GM12878 (cell line): ENCODE results near the gene ADCY2. TPM values are rescaled to one million over a fixed set of nuclear protein-coding genes. Genes with fewer than 3 reads are reported as not detected.

Experiments used
- ATAC-seq: fragments of 200-7000 bp; cut with Tn5 transposase; 3 replicates; pipeline ENCODE4 v1.9.1; 2020; ENCODE audit warnings: mild to moderate bottlenecking, moderate library complexity
- BruUV-seq: library from RNA; stranded (reverse); fragments of 400-500 nt; replicated peaks from 2 replicates; lab custom pipeline; 2021; lab: Mats Ljungman, UMichigan
- CTCF ChIA-PET: fragments of 300-600 bp; sonication (Branson Sonifier 250); formaldehyde crosslinking; extraction: SDS; loops from one replicate; lab custom pipeline; 2021; ENCODE audit warnings: inconsistent platforms; lab: Yijun Ruan, JAX
- POLR2A ChIA-PET: fragments of 350-600 bp; formaldehyde crosslinking; extraction: SDS; loops from one replicate; lab custom pipeline; 2021; ENCODE audit warnings: inconsistent platforms; lab: Charles Lee
- RAD21 ChIA-PET: fragments of 300-600 bp; sonication (Branson Sonifier 250); formaldehyde crosslinking; loops from one replicate; lab custom pipeline; 2023; ENCODE audit warnings: antibody characterized with exemption; ENCODE audit not compliant: unreplicated experiment; lab: Charles Lee
- SMC1A ChIA-PET: fragments of 300-600 bp; sonication (Branson Sonifier 250); formaldehyde crosslinking; loops from one replicate; lab custom pipeline; 2023; ENCODE audit not compliant: unreplicated experiment, uncharacterized antibody; lab: Charles Lee
- DNase-seq: peaks from one replicate; pipeline ENCODE4 v3.0.0-alpha.2; 2011; ENCODE audit warnings: low read depth, low spot score
- FAIRE-seq: peaks from 3 replicates; lab custom pipeline; 2011; peaks lifted over from hg19 to GRCh38; lab: Jason Lieb, UNC
- H2AFZ ChIP-seq: 2 replicates; pipeline ENCODE4 v1.6.0; 2011; ENCODE audit warnings: low read depth, low read length, control low read depth; ENCODE audit not compliant: control insufficient read depth
- H3K27ac ChIP-seq: 2 replicates; pipeline ENCODE4 v1.5.1; 2011; ENCODE audit warnings: control low read depth; ENCODE audit not compliant: control insufficient read depth, insufficient read depth
- H3K27me3 ChIP-seq, 2 experiments: replicated peaks in 1 of 2; 2 replicates each; pipeline versions ENCODE4 v1.6.0 to v1.6.1; 2011; ENCODE audit warnings: low read length in 1 of 2; ENCODE audit not compliant: control insufficient read depth in 2 of 2, insufficient read depth in 2 of 2
- H3K36me3 ChIP-seq, 2 experiments: 2 replicates each; pipeline ENCODE4 v1.5.1; 2011; ENCODE audit warnings: low read length in 1 of 2; ENCODE audit not compliant: control insufficient read depth in 2 of 2, insufficient read depth in 2 of 2
- H3K4me1 ChIP-seq: 2 replicates; pipeline ENCODE4 v1.6.1; 2011; ENCODE audit warnings: mild to moderate bottlenecking, low read length, moderate library complexity, mixed read lengths; ENCODE audit not compliant: control insufficient read depth, insufficient read depth
- H3K4me2 ChIP-seq: 2 replicates; pipeline ENCODE4 v1.6.0; 2011; ENCODE audit warnings: control low read depth; ENCODE audit not compliant: control insufficient read depth, insufficient read depth
- H3K4me3 ChIP-seq: fragments of 200-600 bp; sonication (generic); 2 replicates; pipeline ENCODE4 v1.5.1; 2016
- H3K79me2 ChIP-seq: 2 replicates; pipeline ENCODE4 v1.6.0; 2011; ENCODE audit warnings: low read length; ENCODE audit not compliant: control insufficient read depth, insufficient read depth
- H3K9ac ChIP-seq: 2 replicates; pipeline ENCODE4 v1.8.0; 2011; ENCODE audit warnings: low read length, control low read depth, mixed read lengths; ENCODE audit not compliant: control insufficient read depth, insufficient read depth
- H3K9me3 ChIP-seq: replicated peaks from 3 replicates; pipeline ENCODE4 v1.5.1; 2011; ENCODE audit warnings: mild to moderate bottlenecking, low read length; ENCODE audit not compliant: control insufficient read depth, insufficient read depth
- H4K20me1 ChIP-seq: 2 replicates; pipeline ENCODE4 v1.6.0; 2011; ENCODE audit not compliant: control insufficient read depth, insufficient read depth
- IKZF1 ChIP-seq: fragments of 450-650 bp; conservative IDR thresholded peaks from 2 replicates; pipeline ENCODE4 v1.6.1; 2017; ENCODE audit warnings: antibody characterized with exemption, mild to moderate bottlenecking
- IKZF2 ChIP-seq, 2 experiments: fragments of 450-650 bp; IDR thresholded peaks; 2 replicates each; pipeline ENCODE4 v1.6.1; 2017; ENCODE audit warnings: mild to moderate bottlenecking in 2 of 2, moderate library complexity in 2 of 2
- KAT2A ChIP-seq: conservative IDR thresholded peaks from 2 replicates; pipeline ENCODE4 v1.6.1; 2011; ENCODE audit warnings: low read depth, low read length; ENCODE audit not compliant: control insufficient read depth
- LARP7 ChIP-seq: fragments of 450-650 bp; IDR thresholded peaks from 2 replicates; pipeline ENCODE4 v1.6.1; 2017; ENCODE audit warnings: mild to moderate bottlenecking
- MAX ChIP-seq: IDR thresholded peaks from 2 replicates; pipeline ENCODE4 v1.6.1; 2012; ENCODE audit warnings: low read depth, low read length, improper control_type of control experiment
- MEF2A ChIP-seq: IDR thresholded peaks from 2 replicates; pipeline ENCODE4 v1.6.1; 2011; ENCODE audit warnings: low read depth, mild to moderate bottlenecking, low read length, moderate library complexity; ENCODE audit not compliant: insufficient read depth
- MTA2 ChIP-seq: fragments of 450-650 bp; IDR thresholded peaks from 2 replicates; pipeline ENCODE4 v1.6.1; 2016; ENCODE audit warnings: low read depth, mild to moderate bottlenecking, moderate library complexity
- NFYB ChIP-seq: IDR thresholded peaks from 2 replicates; pipeline ENCODE4 v1.6.1; 2011; ENCODE audit warnings: low read depth, mild to moderate bottlenecking, low read length, improper control_type of control experiment, moderate library complexity; ENCODE audit not compliant: insufficient read depth
- NKRF ChIP-seq: fragments of 450-650 bp; conservative IDR thresholded peaks from 2 replicates; pipeline ENCODE4 v1.6.1; 2017; ENCODE audit warnings: mild to moderate bottlenecking, moderate library complexity
- NR2C2 ChIP-seq: IDR thresholded peaks from 2 replicates; pipeline ENCODE4 v1.6.1; 2011; ENCODE audit warnings: borderline replicate concordance, low read depth; ENCODE audit not compliant: control insufficient read depth, insufficient read length
- PML ChIP-seq: IDR thresholded peaks from 2 replicates; pipeline ENCODE4 v1.6.1; 2012; ENCODE audit warnings: low read length, inconsistent platforms
- SIX5 ChIP-seq: IDR thresholded peaks from 2 replicates; pipeline ENCODE4 v1.6.1; 2011; ENCODE audit warnings: mild to moderate bottlenecking, low read depth, low read length, moderate library complexity; ENCODE audit not compliant: severe bottlenecking
- SMAD5 ChIP-seq: IDR thresholded peaks from 2 replicates; pipeline ENCODE4 v1.6.1; 2016; ENCODE audit warnings: antibody characterized with exemption, low read depth
- SMC3 ChIP-seq: IDR thresholded peaks from 2 replicates; pipeline ENCODE4 v1.6.1; 2011; ENCODE audit warnings: low read length, improper control_type of control experiment, borderline replicate concordance
- TCF7 ChIP-seq: IDR thresholded peaks from 2 replicates; pipeline ENCODE4 v1.6.1; 2014; ENCODE audit warnings: antibody characterized with exemption, borderline replicate concordance
- YY1 ChIP-seq: IDR thresholded peaks from 2 replicates; pipeline ENCODE4 v1.6.1; 2011; ENCODE audit warnings: low read depth, mild to moderate bottlenecking, low read length
- ZBTB40 ChIP-seq: fragments of 450-650 bp; IDR thresholded peaks from 2 replicates; pipeline ENCODE4 v1.6.1; 2016; ENCODE audit warnings: mild to moderate bottlenecking, moderate library complexity, borderline replicate concordance
- ZNF24 ChIP-seq: fragments of 450-650 bp; IDR thresholded peaks from 2 replicates; pipeline ENCODE4 v1.6.1; 2017; ENCODE audit warnings: antibody characterized with exemption, mild to moderate bottlenecking
- ZNF384 ChIP-seq: IDR thresholded peaks from 2 replicates; pipeline ENCODE4 v1.6.1; 2012; ENCODE audit warnings: low read depth, mild to moderate bottlenecking, low read length, improper control_type of control experiment, borderline replicate concordance
- WGBS: methylation state at CpG from one replicate; pipeline ENCODE4 v1.1.6; 2016; ENCODE audit warnings: low lambda C conversion rate; ENCODE audit not compliant: insufficient replicate concordance, insufficient coverage; ENCODE audit errors: missing lambda C conversion rate; 5-methylcytosine and 5-hydroxymethylcytosine counted together
- in situ Hi-C: fragments of 300-500 bp; cut with MboI; formaldehyde crosslinking; loops from 9 replicates; pipeline ENCODE4 v1.14.3; 2018; ENCODE audit warnings: mixed read lengths
- intact Hi-C: fragments of 100-400 bp; cut with micrococcal nuclease; formaldehyde crosslinking; loops from one replicate; pipeline ENCODE4 v1.14.2; 2022; ENCODE audit not compliant: unreplicated experiment
- polyA plus RNA-seq, 11 experiments: library from polyadenylated mRNA; depleted of rRNA in 4 of 11; unstranded in 6 of 11; stranded (reverse) in 5 of 11; fragments of >200 nt; fragmentation: Nextera tagmentation in 4 of 11; fragmentation: Illumina TruSeq in 1 of 11; extraction: Ambion mirVana in 4 of 11; extraction: Trizol in 1 of 11; gene quantifications; 1 replicate in 1 of 11; 2 replicates in 10 of 11; pipeline versions ENCODE4 v1.2.1 to v1.2.3, GENCODE V29; 2011 to 2016; ENCODE audit warnings: inconsistent platforms in 2 of 11, missing spikeins in 2 of 11, low read depth in 1 of 11
- total RNA-seq, 4 experiments: library from RNA; depleted of rRNA in 3 of 4; stranded (reverse); fragments of >200 nt in 3 of 4; fragmentation: Illumina TruSeq in 1 of 4; extraction: Trizol in 1 of 4; gene quantifications; 2 replicates each; pipeline versions ENCODE4 v1.2.1 to v1.2.3, GENCODE V29; 2013 to 2021

The ADCY2 gene
- total and polyA plus RNA-seq, 10 of the 15 experiments (the other 5 are each of a cell fraction or from before 2014, with no cell fraction given), result 0.07 to 0.26 TPM; not detected in 8

GRCh38 chr5:7585807-7586206 lies 189.9 kb downstream of the ADCY2 start:
- ChIA-PET SMC1A (no interaction called here), RAD21 (no interaction called here), CTCF (no interaction called here), POLR2A (no interaction called here)
- Histone ChIP-seq H3K9me3 (no peaks in the 10 kb centered on the region), H3K4me1 (no peaks in the 10 kb centered on the region), H3K36me3 (no peaks in the 10 kb centered on the region), H3K9ac (no peak overlapping the region), H3K4me2 (no peak overlapping the region), H3K27ac (no peak overlapping the region), H3K4me3 (no peak overlapping the region), H3K79me2 (no peaks in the 10 kb centered on the region), H4K20me1 (no peaks in the 10 kb centered on the region), H3K27me3 (no peaks in the 10 kb centered on the region), H2AFZ (no peak overlapping the region)
- WGBS, result 83% methylated on average over 3 of the region's 3 CpGs
- BruUV-seq, result no TSS peak
- TF ChIP-seq ZNF24, result no peak
- TF ChIP-seq PML, result no peak
- TF ChIP-seq NKRF, result no peak
- TF ChIP-seq IKZF2 (IDR thresholded peaks at IDR 0.05), result no peak
- TF ChIP-seq NFYB, result no peak
- no peak for TF ChIP-seq NR2C2
- TF ChIP-seq KAT2A, result no peak
- TF ChIP-seq MTA2, result no peak
- TF ChIP-seq SIX5, result no peak
- TF ChIP-seq IKZF1, result no peak
- no peak for TF ChIP-seq ZBTB40
- TF ChIP-seq MAX, result no peak
- no peak for TF ChIP-seq LARP7
- TF ChIP-seq MEF2A, result no peak
- TF ChIP-seq YY1, result no peak
- TF ChIP-seq ZNF384, result no peak
- no peak for TF ChIP-seq TCF7
- TF ChIP-seq SMC3, result no peak
- no peak for TF ChIP-seq SMAD5
- FAIRE-seq (no peak), ATAC-seq (no peak), DNase-seq (no peak)
- intact Hi-C loops, result no loop called here
- in situ Hi-C loops, result no loop called here
